ENCODE results near the gene LYSET. TPM values are rescaled to one million over a fixed set of nuclear protein-coding genes. Genes with fewer than 3 reads are reported as not detected.
"Not testable (repeated sequence)": the region's sequence is repeated elsewhere in the genome, so short reads cannot be mapped to it uniquely, and the experiment has no call there.

Gene LYSET
- total and polyA plus RNA-seq, 10 donors: 8.5 to 29.2 (median 15.2) TPM

GRCh38 chr14:93170141-93170540 is 15.0 kb upstream of the LYSET start:
- intact Hi-C loops (cut with DNase I; ENCODE audit: low total_unique reads); H3K27me3 ChIP-seq (replicated peaks in 1 of 7); H3K27ac ChIP-seq; H3K9me3 ChIP-seq; DNase-seq; H3K4me1 ChIP-seq; H3K4me3 ChIP-seq; H3K36me3 ChIP-seq: not testable (repeated sequence)
- WGBS, 5 donors: 92 to 95% (median 95%) methylated on average over 9 to 20 of the region's 20 CpGs; no CpG with 5 or more reads in 1 of the 5 donors

GRCh38 chr14:93171376-93171775 is 13.7 kb upstream of the LYSET start:
- no peak for TF ChIP-seq POLR2A (IDR thresholded peaks at IDR 0.05)
- TF ChIP-seq CTCF (IDR thresholded peaks at IDR 0.05 in 8 of 11, conservative IDR thresholded peaks at IDR 0.05 in 3 of 11): no peak
- no peak for TF ChIP-seq POLR2AphosphoS5 (IDR thresholded peaks at IDR 0.05)
- 76 to 86% (median 81%) methylated on average over 4 of the region's 4 CpGs for WGBS, 5 donors
- no peak overlapping the region for H3K4me3 ChIP-seq
- H3K9me3 ChIP-seq: no peaks in the 10 kb centered on the region
- H3K4me1 ChIP-seq: no peaks in the 10 kb centered on the region
- H3K27me3 ChIP-seq (replicated peaks in 1 of 7): peaks cover 0 to 4% (median 0%) of the 10 kb centered on the region in 7 donors
- H3K27ac ChIP-seq: no peak overlapping the region
- no peaks in the 10 kb centered on the region for H3K36me3 ChIP-seq
- intact Hi-C loops (cut with DNase I; ENCODE audit: low total_unique reads): no loop called here
- DNase-seq: no peak

GRCh38 chr14:93173943-93174395 is 11.1 kb upstream of the LYSET start:
- Histone ChIP-seq H3K4me3 (no peak overlapping the region), H3K36me3 (no peaks in the 10 kb centered on the region), H3K4me1 (peaks cover 0 to 5% (median 0%) of the 10 kb centered on the region in 6 donors), H3K27ac (no peak overlapping the region), H3K27me3 (replicated peaks in 1 of 7) (peaks cover 0 to 4% (median 0%) of the 10 kb centered on the region in 7 donors), H3K9me3 (no peaks in the 10 kb centered on the region)
- 53 to 72% (median 66%) methylated on average over 10 of the region's 10 CpGs for WGBS, 5 donors
- DNase-seq: no peak
- intact Hi-C loops (cut with DNase I; ENCODE audit: low total_unique reads): no loop called here
- TF ChIP-seq CTCF (IDR thresholded peaks at IDR 0.05 in 8 of 11, conservative IDR thresholded peaks at IDR 0.05 in 3 of 11): no peak

GRCh38 chr14:93174731-93175130 is 10.4 kb upstream of the LYSET start:
- H3K4me1 ChIP-seq; H3K27ac ChIP-seq; H3K27me3 ChIP-seq (replicated peaks in 1 of 7); H3K9me3 ChIP-seq; DNase-seq; H3K36me3 ChIP-seq; H3K4me3 ChIP-seq; intact Hi-C loops (cut with DNase I; ENCODE audit: low total_unique reads): not testable (repeated sequence)
- WGBS, 5 donors: 79 to 88% (median 81%) methylated on average over 5 of the region's 5 CpGs

- H3K36me3 ChIP-seq: no peaks in the 10 kb centered on the region
- no peaks in the 10 kb centered on the region for H3K9me3 ChIP-seq
- DNase-seq: no peak
- H3K27ac ChIP-seq: no peak overlapping the region
- 80 to 93% (median 84%) methylated on average over 6 of the region's 6 CpGs for WGBS, 5 donors
- intact Hi-C loops (cut with DNase I; ENCODE audit: low total_unique reads): no loop called here
- peaks cover 0 to 5% (median 0%) of the 10 kb centered on the region in 6 donors for H3K4me1 ChIP-seq
- peaks cover 0 to 4% (median 0%) of the 10 kb centered on the region in 7 donors for H3K27me3 ChIP-seq (replicated peaks in 1 of 7)
- TF ChIP-seq CTCF (IDR thresholded peaks at IDR 0.05 in 8 of 11, conservative IDR thresholded peaks at IDR 0.05 in 3 of 11) (no peak), POLR2AphosphoS5 (IDR thresholded peaks at IDR 0.05) (no peak), POLR2A (IDR thresholded peaks at IDR 0.05) (no peak)
- H3K4me3 ChIP-seq: no peak overlapping the region
Measured at GRCh38 chr14:93175492-93175891, 9.6 kb upstream of the LYSET start.
